IPS DF 19.7 (cell line): ENCODE measurements around the gene ZSCAN2.

Source experiments
- DNase-seq: peaks from one replicate; pipeline ENCODE4 v3.0.0-alpha.2; 2013; ENCODE audit warnings: low read depth, low spot score

ZSCAN2 gene

GRCh38 chr15:84668221-84668982 is 67.6 kb downstream of the ZSCAN2 start:
- no peak for DNase-seq

GRCh38 chr15:84669726-84670125 is 68.9 kb downstream of the ZSCAN2 start:
- no peak for DNase-seq

- no peak for DNase-seq
These were observed 70.4 kb downstream of the ZSCAN2 start for GRCh38 chr15:84671211-84671610.
